Measurements from ENCODE around the gene GSK3B. TPM values are rescaled to one million over a fixed set of nuclear protein-coding genes. Genes with fewer than 3 reads are reported as not detected.

The GSK3B gene
- total RNA-seq, 1 donor from 2014 or later, result 20.6 TPM

- intact Hi-C loops (cut with DNase I), result no loop called here
- H3K27me3 ChIP-seq, result no peaks in the 10 kb centered on the region
- H3K4me3 ChIP-seq, result no peak overlapping the region
- no peak for TF ChIP-seq POLR2AphosphoS5 (IDR thresholded peaks at IDR 0.05; ENCODE audit: insufficient read depth in 1 of 2, low read depth in 1 of 2)
- TF ChIP-seq POLR2A (IDR thresholded peaks at IDR 0.05), result no peak
- no peak for TF ChIP-seq CTCF (IDR thresholded peaks at IDR 0.05)
- H3K9me3 ChIP-seq, result no peaks in the 10 kb centered on the region
- no peak for DNase-seq (ENCODE audit: extremely low spot score in 2 of 2)
- no peaks in the 10 kb centered on the region for H3K36me3 ChIP-seq
- H3K4me1 ChIP-seq, result no peaks in the 10 kb centered on the region
- H3K27ac ChIP-seq, result no peak overlapping the region
Observed at GRCh38 chr3:120137548-120137947, 43.3 kb upstream of the GSK3B start.

GRCh38 chr3:120130656-120131055 is 36.4 kb upstream of the GSK3B start:
- intact Hi-C loops (cut with DNase I), result no loop called here
- DNase-seq (ENCODE audit: extremely low spot score in 2 of 2), result no peak
- Histone ChIP-seq H3K4me1 (no peaks in the 10 kb centered on the region), H3K9me3 (no peaks in the 10 kb centered on the region), H3K36me3 (no peaks in the 10 kb centered on the region), H3K4me3 (no peak overlapping the region), H3K27ac (no peak overlapping the region), H3K27me3 (no peaks in the 10 kb centered on the region)
- no peak for TF ChIP-seq POLR2AphosphoS5 (IDR thresholded peaks at IDR 0.05; ENCODE audit: insufficient read depth in 1 of 2, low read depth in 1 of 2)
- no peak for TF ChIP-seq CTCF (IDR thresholded peaks at IDR 0.05)
- no peak for TF ChIP-seq POLR2A (IDR thresholded peaks at IDR 0.05)

- intact Hi-C loops (cut with DNase I), result no loop called here
- TF ChIP-seq POLR2AphosphoS5 (IDR thresholded peaks at IDR 0.05; ENCODE audit: insufficient read depth in 1 of 2, low read depth in 1 of 2), result no peak
- no peak for TF ChIP-seq POLR2A (IDR thresholded peaks at IDR 0.05)
- TF ChIP-seq CTCF (IDR thresholded peaks at IDR 0.05), result no peak
Observed at GRCh38 chr3:120129718-120130513, 35.7 kb upstream of the GSK3B start.

GRCh38 chr3:120129051-120129450 is 34.8 kb upstream of the GSK3B start:
- no peaks in the 10 kb centered on the region for H3K4me1 ChIP-seq
- TF ChIP-seq POLR2AphosphoS5 (IDR thresholded peaks at IDR 0.05; ENCODE audit: insufficient read depth in 1 of 2, low read depth in 1 of 2), result no peak
- TF ChIP-seq CTCF (IDR thresholded peaks at IDR 0.05), result no peak
- TF ChIP-seq POLR2A (IDR thresholded peaks at IDR 0.05), result no peak
- DNase-seq (ENCODE audit: extremely low spot score in 2 of 2), result no peak
- H3K36me3 ChIP-seq, result no peaks in the 10 kb centered on the region
- no peak overlapping the region for H3K4me3 ChIP-seq
- no peak overlapping the region for H3K27ac ChIP-seq
- H3K9me3 ChIP-seq, result no peaks in the 10 kb centered on the region
- H3K27me3 ChIP-seq, result no peaks in the 10 kb centered on the region
- intact Hi-C loops (cut with DNase I), result no loop called here

More at GRCh38 chr3:120129718-120130513, 35.7 kb upstream of the GSK3B start:
- no peaks in the 10 kb centered on the region for H3K9me3 ChIP-seq
- DNase-seq (ENCODE audit: extremely low spot score in 2 of 2), result no peak
- H3K27ac ChIP-seq, result no peak overlapping the region
- H3K4me3 ChIP-seq, result no peak overlapping the region
- H3K27me3 ChIP-seq, result no peaks in the 10 kb centered on the region
- H3K4me1 ChIP-seq, result no peaks in the 10 kb centered on the region
- no peaks in the 10 kb centered on the region for H3K36me3 ChIP-seq

- Histone ChIP-seq H3K4me3 (no peak overlapping the region), H3K4me1 (no peaks in the 10 kb centered on the region)
Observed at GRCh38 chr3:120125992-120126391, 31.7 kb upstream of the GSK3B start.

More at GRCh38 chr3:120125992-120126391, 31.7 kb upstream of the GSK3B start:
- Histone ChIP-seq H3K27ac (no peak overlapping the region), H3K36me3 (no peaks in the 10 kb centered on the region), H3K9me3 (no peaks in the 10 kb centered on the region), H3K27me3 (no peaks in the 10 kb centered on the region)
- no peak for DNase-seq (ENCODE audit: extremely low spot score in 2 of 2)
- TF ChIP-seq POLR2A (IDR thresholded peaks at IDR 0.05), result no peak
- no peak for TF ChIP-seq POLR2AphosphoS5 (IDR thresholded peaks at IDR 0.05; ENCODE audit: insufficient read depth in 1 of 2, low read depth in 1 of 2)
- no peak for TF ChIP-seq CTCF (IDR thresholded peaks at IDR 0.05)
- intact Hi-C loops (cut with DNase I), result no loop called here

Data from vagina (tissue), 2 donors.